Loucy (cell line): ENCODE results near the gene TXNRD2.
"Not testable (repeated sequence)": the region's sequence is repeated elsewhere in the genome, so short reads cannot be mapped to it uniquely, and the experiment has no call there.

Source experiments
- H2AFZ ChIP-seq: fragments of 200-600 bp; sonication (generic); 2 replicates; pipeline ENCODE4 v1.6.0; 2016; ENCODE audit warnings: antibody characterized with exemption, mild to moderate bottlenecking, low read length, moderate library complexity
- H3F3A ChIP-seq: fragments of 200-600 bp; 2 replicates; pipeline ENCODE4 v1.6.0; 2016; ENCODE audit warnings: antibody characterized with exemption, low read depth, mild to moderate bottlenecking
- H3K27me3 ChIP-seq: fragments of 200-600 bp; sonication (generic); 2 replicates; pipeline ENCODE4 v1.6.1; 2014; ENCODE audit warnings: low read length, mild to moderate bottlenecking; ENCODE audit not compliant: insufficient read depth, poor library complexity, severe bottlenecking
- H3K36me3 ChIP-seq: fragments of 200-600 bp; sonication (generic); 2 replicates; pipeline ENCODE4 v1.6.1; 2016; ENCODE audit warnings: low read length; ENCODE audit not compliant: insufficient read depth
- H3K4me1 ChIP-seq: fragments of 200-600 bp; sonication (generic); 2 replicates; pipeline ENCODE4 v1.5.1; 2014; ENCODE audit warnings: low read length, mild to moderate bottlenecking; ENCODE audit not compliant: insufficient read depth, poor library complexity, severe bottlenecking
- H3K4me2 ChIP-seq: fragments of 200-600 bp; sonication (generic); 2 replicates; pipeline ENCODE4 v1.6.0; 2014; ENCODE audit warnings: antibody characterized with exemption, low read length, low read depth, mild to moderate bottlenecking; ENCODE audit not compliant: poor library complexity, severe bottlenecking
- H3K4me3 ChIP-seq: fragments of 200-600 bp; sonication (generic); 2 replicates; pipeline ENCODE4 v1.5.1; 2014; ENCODE audit warnings: low read length, mild to moderate bottlenecking, mixed read lengths; ENCODE audit not compliant: poor library complexity, severe bottlenecking
- H3K79me2 ChIP-seq: fragments of 200-600 bp; sonication (generic); 2 replicates; pipeline ENCODE4 v1.6.1; 2014; ENCODE audit warnings: low read length; ENCODE audit not compliant: insufficient read depth
- H3K9ac ChIP-seq: fragments of 200-600 bp; sonication (generic); 2 replicates; pipeline ENCODE4 v1.6.0; 2014; ENCODE audit warnings: mild to moderate bottlenecking, low read depth, low read length, moderate library complexity; ENCODE audit not compliant: poor library complexity, severe bottlenecking
- H3K9me2 ChIP-seq: fragments of 200-600 bp; sonication (generic); replicated peaks from 2 replicates; pipeline ENCODE4 v1.6.1; 2016; ENCODE audit warnings: low read depth, low read length, mixed read lengths
- H3K9me3 ChIP-seq: fragments of 200-600 bp; sonication (generic); 2 replicates; pipeline ENCODE4 v1.6.1; 2014; ENCODE audit warnings: mild to moderate bottlenecking, antibody characterized with exemption, low read length, low read depth; ENCODE audit not compliant: insufficient read depth
- H4K20me1 ChIP-seq: fragments of 200-600 bp; sonication (generic); 2 replicates; pipeline ENCODE4 v1.6.0; 2014; ENCODE audit warnings: antibody characterized with exemption, low read length, mild to moderate bottlenecking; ENCODE audit not compliant: insufficient read depth, poor library complexity, severe bottlenecking
- CTCF ChIP-seq: fragments of 200-600 bp; sonication (generic); conservative IDR thresholded peaks from 2 replicates; pipeline ENCODE4 v1.5.1; 2014; ENCODE audit warnings: mild to moderate bottlenecking, antibody characterized with exemption, low read length
- EZH2phosphoT487 ChIP-seq: fragments of 200-600 bp; IDR thresholded peaks from 2 replicates; pipeline ENCODE4 v1.6.1; 2018; ENCODE audit warnings: antibody characterized with exemption, mild to moderate bottlenecking, moderate library complexity, borderline replicate concordance

TXNRD2 gene

GRCh38 chr22:19837915-19838314 is 103.7 kb downstream of the TXNRD2 start:
- Histone ChIP-seq H2AFZ (no peak overlapping the region), H3K9me3 (no peaks in the 10 kb centered on the region), H3F3A (no peaks in the 10 kb centered on the region), H3K9ac (no peak overlapping the region), H3K4me2 (no peak overlapping the region), H3K79me2 (no peaks in the 10 kb centered on the region), H3K4me1 (peaks cover 7% of the 10 kb centered on the region), H4K20me1 (no peaks in the 10 kb centered on the region), H3K9me2 (no peaks in the 10 kb centered on the region), H3K36me3 (no peaks in the 10 kb centered on the region), H3K27me3 (no peaks in the 10 kb centered on the region), H3K4me3 (no peak overlapping the region)
- TF ChIP-seq EZH2phosphoT487 (no peak), CTCF (no peak)

GRCh38 chr22:19836512-19836911 is 105.1 kb downstream of the TXNRD2 start:
- Histone ChIP-seq H3K4me1 (peaks cover 4% of the 10 kb centered on the region), H3K9ac (no peak overlapping the region), H2AFZ (no peak overlapping the region), H3K4me2 (no peak overlapping the region), H3K79me2 (no peaks in the 10 kb centered on the region), H4K20me1 (no peaks in the 10 kb centered on the region), H3K4me3 (no peak overlapping the region), H3K27me3 (no peaks in the 10 kb centered on the region), H3F3A (no peaks in the 10 kb centered on the region), H3K36me3 (no peaks in the 10 kb centered on the region), H3K9me3 (no peaks in the 10 kb centered on the region), H3K9me2 (no peaks in the 10 kb centered on the region)
- TF ChIP-seq CTCF: no peak
- TF ChIP-seq EZH2phosphoT487: no peak

- Histone ChIP-seq H4K20me1 (no peaks in the 10 kb centered on the region), H2AFZ (no peak overlapping the region), H3F3A (no peaks in the 10 kb centered on the region), H3K4me2 (no peak overlapping the region), H3K4me3 (no peak overlapping the region), H3K36me3 (no peaks in the 10 kb centered on the region), H3K4me1 (peaks cover 4% of the 10 kb centered on the region), H3K79me2 (no peaks in the 10 kb centered on the region), H3K9me2 (no peaks in the 10 kb centered on the region), H3K9ac (no peak overlapping the region), H3K9me3 (no peaks in the 10 kb centered on the region), H3K27me3 (no peaks in the 10 kb centered on the region)
- TF ChIP-seq EZH2phosphoT487 (no peak), CTCF (no peak)
Measured at GRCh38 chr22:19834599-19834998, 107.0 kb downstream of the TXNRD2 start.

GRCh38 chr22:19833327-19833726 is 108.3 kb downstream of the TXNRD2 start:
- not testable (repeated sequence) for H3K9me3 ChIP-seq, H4K20me1 ChIP-seq, H3K27me3 ChIP-seq, H3F3A ChIP-seq, H3K9ac ChIP-seq, H3K79me2 ChIP-seq, H3K36me3 ChIP-seq, H3K4me2 ChIP-seq, H2AFZ ChIP-seq, H3K4me1 ChIP-seq, H3K4me3 ChIP-seq, H3K9me2 ChIP-seq
